NCI-H460 (cell line): ENCODE results near the gene ABCC8. TPM values are rescaled to one million over a fixed set of nuclear protein-coding genes. Genes with fewer than 3 reads are reported as not detected.

Experiments
- DNase-seq: peaks from one replicate; pipeline ENCODE4 v3.0.0-alpha.2; 2016; ENCODE audit warnings: low read depth; ENCODE audit errors: extremely low read depth
- total RNA-seq: library from RNA; depleted of rRNA; stranded (reverse); fragments of >200 nt; shearing (Covaris generic); gene quantifications from 2 replicates; pipeline ENCODE4 v1.2.3, GENCODE V29; 2014

ABCC8 gene
- total RNA-seq, 1 experiment from 2014 or later: not detected

- DNase-seq: no peak
Observed at GRCh38 chr11:17408026-17408425, 68.6 kb downstream of the ABCC8 start.

- no peak for DNase-seq
Observed at GRCh38 chr11:17407575-17407974, 69.1 kb downstream of the ABCC8 start.

- no peak for DNase-seq
Observed at GRCh38 chr11:17406818-17407149, 69.9 kb downstream of the ABCC8 start.

DNA sequence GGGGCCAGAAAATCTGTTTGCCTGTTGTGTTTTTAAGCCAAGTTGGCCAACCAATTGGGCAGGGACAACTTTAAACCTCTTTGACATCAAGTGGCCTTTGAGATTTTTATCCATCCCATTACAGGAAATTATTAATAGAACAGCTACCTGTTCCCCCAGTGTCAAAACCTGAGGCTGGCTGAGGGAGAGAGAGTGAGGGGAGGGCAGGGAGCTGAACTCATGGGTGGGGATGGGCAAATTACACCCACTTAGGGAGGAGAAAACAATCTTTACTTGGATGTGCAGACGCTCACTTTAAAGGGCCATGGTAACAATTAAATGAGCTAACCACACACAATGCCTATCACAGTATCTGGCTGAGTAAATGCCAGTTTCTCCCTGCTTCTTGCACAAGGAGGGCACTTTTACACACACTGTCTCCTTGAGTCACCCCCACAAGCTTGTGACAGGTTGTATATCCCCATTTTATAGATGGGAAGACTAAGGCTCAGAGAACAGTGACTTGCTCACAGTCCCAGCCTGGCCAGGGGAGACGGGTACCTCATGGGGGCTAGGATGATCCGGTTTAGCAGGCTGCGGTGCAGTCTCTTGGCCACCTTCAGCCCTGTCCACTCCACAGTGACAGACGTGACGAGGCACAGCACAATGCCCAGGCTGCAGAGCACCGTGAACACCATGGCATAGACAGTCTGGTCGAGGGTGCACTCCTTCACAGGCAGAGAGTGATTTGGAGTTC is 70.4 kb downstream of the ABCC8 start:
- DNase-seq: no peak

GRCh38 chr11:17405232-17406005 is 71.2 kb downstream of the ABCC8 start:
- DNase-seq: peak; percentile 53

- DNase-seq: no peak
Observed at GRCh38 chr11:17403980-17404759, 72.5 kb downstream of the ABCC8 start.

- DNase-seq: no peak
Observed at GRCh38 chr11:17402486-17402885, 74.2 kb downstream of the ABCC8 start.

DNA sequence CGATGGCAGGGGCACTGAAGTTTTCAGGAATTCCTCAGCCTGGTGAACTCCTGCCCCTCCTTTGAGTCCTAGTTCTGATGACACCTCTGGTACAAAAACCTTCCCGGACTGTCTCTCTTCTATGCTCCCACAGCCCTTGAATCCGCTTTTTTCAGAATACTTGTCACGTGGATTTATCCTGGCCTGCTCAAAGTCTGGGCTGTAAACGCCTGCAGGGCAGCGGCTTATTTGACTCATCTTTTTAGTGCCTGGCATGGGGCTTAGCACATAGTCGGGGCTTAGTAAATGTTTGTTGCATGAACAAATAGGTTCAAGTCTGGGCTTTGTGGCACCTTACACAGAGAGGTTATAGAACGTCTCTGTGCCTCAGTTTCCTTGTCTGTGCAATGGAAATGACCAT is 74.8 kb downstream of the ABCC8 start:
- DNase-seq: no peak

- no peak for DNase-seq
Observed at GRCh38 chr11:17401316-17401715, 75.3 kb downstream of the ABCC8 start.

DNA sequence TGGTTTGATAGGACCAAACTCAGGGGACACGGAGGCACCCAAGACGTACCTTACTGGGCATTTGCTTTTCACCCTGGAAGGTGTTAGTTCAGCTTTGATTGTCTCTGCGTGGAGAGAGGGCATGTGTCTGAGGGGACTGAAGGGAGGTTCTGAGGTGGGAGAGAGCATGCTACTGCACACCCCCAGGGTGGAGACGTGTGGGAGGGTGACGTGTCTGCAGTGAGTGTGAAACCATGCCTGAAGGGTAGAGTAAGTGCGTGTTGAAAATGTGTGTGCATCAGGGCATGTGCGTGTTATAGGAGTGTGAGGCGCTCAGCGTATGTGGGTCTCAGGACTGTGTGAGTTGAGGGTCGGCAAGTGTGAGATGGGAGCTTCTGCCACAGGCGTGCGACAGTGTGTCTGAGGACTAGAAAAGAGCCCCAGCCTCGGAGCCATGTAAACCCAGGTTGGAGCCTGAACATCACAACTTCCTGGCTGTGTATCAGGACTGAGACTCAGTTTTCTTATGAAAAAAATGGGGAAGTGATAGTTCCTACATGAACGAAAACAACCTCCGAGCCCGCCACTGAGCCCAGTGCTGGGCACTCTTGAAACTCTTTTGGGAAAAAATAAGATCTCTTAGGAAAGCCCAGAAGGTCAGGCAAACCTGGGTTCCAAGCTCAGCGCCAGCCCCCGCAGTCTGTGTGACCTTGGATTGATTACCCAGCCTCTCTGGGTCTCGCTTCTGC is 76.4 kb downstream of the ABCC8 start:
- no peak for DNase-seq

GRCh38 chr11:17399236-17399635 is 77.4 kb downstream of the ABCC8 start:
- no peak for DNase-seq

DNA sequence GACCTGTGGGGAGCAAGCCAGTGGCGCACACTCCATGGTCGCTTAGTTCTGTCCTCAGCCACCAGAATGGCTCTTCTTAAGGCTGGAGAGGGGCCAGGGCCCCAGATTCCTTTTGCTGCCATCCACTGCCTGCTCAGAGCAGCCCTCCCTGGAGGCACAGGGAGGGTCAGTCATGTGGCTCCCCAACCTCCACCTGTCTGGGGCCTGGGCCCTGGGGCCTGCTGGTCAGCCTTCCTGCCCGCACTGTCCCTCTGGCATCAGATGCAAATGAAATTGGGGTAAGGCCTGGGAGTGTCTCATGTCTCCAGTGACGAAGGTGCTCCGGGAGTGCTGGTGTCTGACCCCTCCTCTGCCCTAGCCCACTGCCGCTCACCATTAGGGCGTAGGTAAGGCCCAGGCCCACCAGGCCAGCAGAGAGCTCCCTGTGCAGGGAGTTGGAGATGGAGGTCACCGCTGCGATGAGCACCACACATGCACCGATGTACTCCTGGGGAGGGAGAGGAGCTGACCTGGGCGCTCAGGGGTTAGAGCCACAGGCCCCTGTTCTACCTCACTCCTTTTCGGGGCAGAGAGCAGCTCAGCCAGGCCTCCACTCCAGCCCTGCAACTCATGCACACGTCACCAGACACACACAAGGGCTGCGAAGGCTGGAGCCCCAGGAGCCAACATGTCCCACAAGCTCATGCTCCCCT is 79.2 kb downstream of the ABCC8 start:
- DNase-seq: no peak

DNA sequence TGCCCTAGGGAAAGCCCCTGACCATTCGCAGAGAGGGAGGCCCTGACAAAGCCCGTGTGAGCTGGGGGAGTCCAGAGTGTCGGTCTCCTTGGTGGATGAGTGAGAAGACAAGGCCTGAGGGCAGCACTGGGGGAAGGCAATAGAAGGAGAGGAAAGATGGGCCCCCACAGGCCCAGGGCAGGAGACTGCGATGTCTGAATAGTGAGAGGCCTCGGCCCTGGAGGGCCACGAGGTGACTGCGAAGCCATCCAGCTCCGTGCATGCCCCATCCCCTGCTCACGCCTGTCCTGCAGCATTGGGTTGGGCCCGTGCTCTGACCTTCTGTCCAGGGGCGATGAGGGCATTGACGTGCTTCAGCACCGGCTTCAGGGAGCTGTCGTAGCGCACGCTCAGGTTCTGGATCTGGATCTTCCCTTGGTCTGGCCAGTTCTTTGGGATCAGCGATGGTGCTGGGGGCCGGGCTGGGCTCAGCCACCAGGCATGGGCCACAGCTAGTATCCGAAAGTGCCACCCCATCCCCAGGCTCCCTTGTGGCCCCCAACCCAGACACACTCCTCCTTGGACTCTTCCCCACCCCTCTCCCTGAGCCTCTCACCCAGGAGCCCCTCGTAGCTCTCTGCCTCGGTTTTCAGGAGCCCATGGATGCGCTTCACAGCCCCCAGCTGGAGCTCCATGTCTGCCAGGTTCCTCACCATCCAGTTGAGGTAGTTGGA is 79.9 kb downstream of the ABCC8 start:
- no peak for DNase-seq

DNA sequence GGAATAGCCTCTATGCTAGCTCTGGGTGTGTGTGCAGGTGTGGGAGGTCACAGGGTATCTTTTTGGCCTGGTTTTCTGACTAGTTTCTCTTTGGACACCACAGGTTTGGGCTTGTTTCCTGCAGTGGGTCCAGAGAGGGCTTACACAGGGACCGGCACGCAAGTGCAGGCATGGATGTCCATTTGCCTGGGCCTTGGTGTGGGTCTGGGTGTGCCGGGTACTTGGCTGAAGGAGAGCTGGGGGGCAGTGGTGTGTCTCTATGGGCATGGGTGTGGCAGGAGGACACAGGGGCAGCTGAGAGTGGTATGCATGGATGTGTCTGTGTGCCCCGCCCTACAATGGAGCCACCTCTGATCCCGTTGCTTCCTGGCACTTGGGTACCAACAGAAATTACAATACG is 80.7 kb downstream of the ABCC8 start:
- no peak for DNase-seq

GRCh38 chr11:17395554-17395961 is 81.1 kb downstream of the ABCC8 start:
- DNase-seq: no peak

DNA sequence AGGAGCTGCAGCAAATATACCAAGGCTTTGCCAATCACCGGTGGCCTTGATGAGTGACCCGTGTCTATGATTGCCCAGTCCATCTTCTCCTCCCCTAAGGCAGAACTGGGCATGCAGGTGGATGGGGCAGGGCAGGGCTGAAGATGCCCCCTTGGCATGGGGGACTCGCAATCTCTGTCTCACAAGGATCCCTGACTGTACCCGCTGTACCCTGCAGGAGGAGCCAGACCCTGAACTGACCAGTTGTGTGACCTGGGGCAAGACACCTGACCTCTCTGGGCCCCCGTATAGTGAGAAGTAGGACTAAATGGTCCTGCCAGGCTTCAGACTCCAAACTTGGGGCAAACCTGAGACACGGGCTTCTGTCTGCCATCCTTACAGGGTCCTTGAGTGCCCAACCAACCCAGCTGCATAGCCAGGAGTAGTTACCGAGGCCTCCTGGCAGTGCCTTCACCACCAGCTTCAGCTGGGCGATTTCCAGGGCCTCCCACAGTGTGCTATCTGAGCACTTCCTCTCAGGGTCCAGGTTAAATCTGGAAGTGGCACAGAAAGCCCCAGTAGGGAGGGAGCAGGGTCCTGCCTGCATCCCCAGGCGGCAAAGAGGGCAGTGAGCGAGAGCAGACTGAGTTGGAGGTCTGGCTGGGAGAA is 81.8 kb downstream of the ABCC8 start:
- no peak for DNase-seq

DNA sequence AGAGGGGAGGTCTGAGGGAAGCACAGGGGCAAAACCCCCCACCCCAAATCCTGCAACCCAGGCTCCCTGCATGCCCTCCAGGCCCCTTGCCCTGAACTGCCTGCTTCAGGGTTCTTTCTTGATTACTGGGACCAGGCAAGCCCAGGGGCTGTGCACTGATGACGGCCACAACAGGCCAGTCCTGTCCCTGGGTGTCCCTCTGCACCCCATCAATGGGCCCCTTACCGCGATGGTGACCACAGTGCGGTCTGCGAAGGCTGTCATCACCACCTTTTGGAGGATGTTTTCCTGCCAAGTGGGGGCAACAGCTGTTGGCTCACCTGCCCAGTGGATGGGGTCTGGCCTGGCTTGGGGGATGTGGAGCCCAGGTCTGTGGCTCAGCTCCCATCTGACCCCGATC is 83.2 kb downstream of the ABCC8 start:
- DNase-seq: no peak

DNA sequence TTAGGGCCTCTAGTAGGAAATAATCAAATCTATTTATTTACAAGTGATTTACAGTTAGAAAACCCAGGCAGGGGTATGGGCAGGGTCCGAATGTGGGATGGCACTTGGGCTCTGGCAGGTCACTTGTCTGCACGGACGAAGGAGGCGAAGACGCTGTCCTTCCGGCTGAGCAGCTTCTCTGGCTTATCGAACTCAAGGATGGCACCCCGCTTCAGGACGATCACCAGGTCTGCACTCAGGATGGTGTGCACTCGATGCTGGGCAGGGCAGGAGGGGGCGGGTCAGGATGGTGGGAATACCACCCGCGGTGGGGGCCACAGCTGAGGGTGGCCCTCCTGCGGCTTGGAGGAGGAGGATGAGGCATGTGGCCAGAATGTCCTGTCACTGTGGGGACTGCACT is 83.8 kb downstream of the ABCC8 start:
- no peak for DNase-seq
